Endothelial cell of umbilical vein (primary cell): ENCODE data around the gene TNS4. TPM values are rescaled to one million over a fixed set of nuclear protein-coding genes. Genes with fewer than 3 reads are reported as not detected.

Source experiments
- BruUV-seq: library from RNA; stranded (reverse); fragments of 400-500 nt; replicated peaks from 2 replicates; lab custom pipeline; 2021; lab: Mats Ljungman, UMichigan
- CTCF ChIA-PET: fragments of 300-600, 350-600 bp; sonication (Branson Sonifier 250); formaldehyde crosslinking; loops from one replicate; lab custom pipeline; 2021; ENCODE audit warnings: antibody characterized with exemption, inconsistent platforms; lab: Charles Lee
- POLR2A ChIA-PET: fragments of 300-600, 350-600 bp; sonication (Branson Sonifier 250); formaldehyde crosslinking; loops from one replicate; lab custom pipeline; 2021; ENCODE audit warnings: antibody characterized with exemption, inconsistent platforms; lab: Charles Lee
- DNase-seq: peaks from one replicate; pipeline ENCODE4 v3.0.0-alpha.2; 2011; ENCODE audit warnings: low read depth, low spot score
- FAIRE-seq: peaks from 2 replicates; lab custom pipeline; 2011; peaks lifted over from hg19 to GRCh38; lab: Jason Lieb, UNC
- H2AFZ ChIP-seq: 2 replicates; pipeline ENCODE4 v1.6.0; 2012; ENCODE audit warnings: low read depth, low read length, control low read depth, inconsistent platforms
- H3K27ac ChIP-seq: 2 replicates; pipeline ENCODE4 v1.5.1; 2011; ENCODE audit warnings: low read depth, mild to moderate bottlenecking, control low read depth, low read length, moderate library complexity; ENCODE audit not compliant: insufficient read depth
- H3K27me3 ChIP-seq, 2 experiments: 2 replicates each; pipeline versions ENCODE4 v1.6.0 to v1.6.1; 2011; ENCODE audit warnings: low read length in 2 of 2, mixed read lengths in 1 of 2; ENCODE audit not compliant: control insufficient read depth in 2 of 2, insufficient read depth in 2 of 2
- H3K36me3 ChIP-seq, 2 experiments: 2 replicates in 1 of 2; 3 replicates in 1 of 2; pipeline ENCODE4 v1.5.1; 2011; ENCODE audit warnings: low read length in 2 of 2, mild to moderate bottlenecking in 1 of 2, moderate library complexity in 1 of 2; ENCODE audit not compliant: control insufficient read depth in 2 of 2, insufficient read depth in 2 of 2; ENCODE audit errors: extremely low read depth in 1 of 2
- H3K4me1 ChIP-seq: 3 replicates; pipeline ENCODE4 v1.5.1; 2011; ENCODE audit warnings: mild to moderate bottlenecking, low read length; ENCODE audit not compliant: control insufficient read depth, insufficient read depth; ENCODE audit errors: extremely low read depth
- H3K4me2 ChIP-seq: 2 replicates; pipeline ENCODE4 v1.6.1; 2011; ENCODE audit warnings: low read length, control low read depth, mixed read lengths; ENCODE audit not compliant: insufficient read depth
- H3K4me3 ChIP-seq, 3 experiments: fragments of 200-600 bp in 1 of 3; sonication (generic), shearing (Covaris generic) in 1 of 3; replicated peaks in 1 of 3; 2 replicates each; pipeline ENCODE4 v1.5.1; 2011 to 2016; ENCODE audit warnings: control low read depth in 3 of 3, low read length in 3 of 3, mild to moderate bottlenecking in 2 of 3, inconsistent platforms in 1 of 3, low read depth in 1 of 3, moderate library complexity in 1 of 3; ENCODE audit not compliant: insufficient read depth in 1 of 3
- H3K79me2 ChIP-seq: 2 replicates; pipeline ENCODE4 v1.6.0; 2012; ENCODE audit warnings: low read length, inconsistent platforms; ENCODE audit not compliant: control insufficient read depth, insufficient read depth
- H3K9ac ChIP-seq: replicated peaks from 2 replicates; pipeline ENCODE3; 2011; ENCODE audit warnings: low read length, control low read depth; ENCODE audit not compliant: insufficient read depth; ENCODE audit errors: extremely low read depth
- H3K9me1 ChIP-seq: replicated peaks from 3 replicates; pipeline ENCODE4 v1.6.0; 2011; ENCODE audit warnings: mild to moderate bottlenecking, low read length; ENCODE audit not compliant: control insufficient read depth, insufficient read depth; ENCODE audit errors: extremely low read depth
- H3K9me3 ChIP-seq: replicated peaks from 2 replicates; pipeline ENCODE4 v1.5.1; 2012; ENCODE audit warnings: low read length, inconsistent platforms; ENCODE audit not compliant: control insufficient read depth, insufficient read depth
- H4K20me1 ChIP-seq: replicated peaks from 2 replicates; pipeline ENCODE3; 2011; ENCODE audit warnings: mild to moderate bottlenecking, low read length; ENCODE audit not compliant: control insufficient read depth, insufficient read depth; ENCODE audit errors: extremely low read depth
- CTCF ChIP-seq, 2 donors: IDR thresholded peaks; 1 replicate in 1 of 2; 2 replicates in 1 of 2; pipeline ENCODE4 v1.5.1; 2011; ENCODE audit warnings: low read length in 2 of 2, mild to moderate bottlenecking in 2 of 2, moderate library complexity in 2 of 2, control low read depth in 1 of 2, inconsistent platforms in 1 of 2, low read depth in 1 of 2; ENCODE audit not compliant: insufficient read depth in 1 of 2; ENCODE audit errors: extremely low read depth in 1 of 2
- FOS ChIP-seq: IDR thresholded peaks from 2 replicates; pipeline ENCODE4 v1.6.1; 2011; ENCODE audit warnings: mild to moderate bottlenecking, low read length, moderate library complexity, borderline replicate concordance; ENCODE audit not compliant: insufficient read depth
- JUN ChIP-seq: IDR thresholded peaks from 2 replicates; pipeline ENCODE4 v1.6.1; 2011; ENCODE audit warnings: borderline replicate concordance, low read depth; ENCODE audit not compliant: insufficient read length, insufficient read depth
- MAX ChIP-seq: IDR thresholded peaks from 2 replicates; pipeline ENCODE4 v1.6.1; 2011; ENCODE audit not compliant: insufficient read depth, insufficient read length
- MYC ChIP-seq: IDR thresholded peaks from one replicate; pipeline ENCODE4 v1.6.1; 2011; ENCODE audit warnings: mild to moderate bottlenecking, low read depth, low read length
- POLR2A ChIP-seq: IDR thresholded peaks from 2 replicates; pipeline ENCODE4 v1.6.1; 2012; ENCODE audit warnings: low read depth, mild to moderate bottlenecking, control low read depth, low read length
- POLR2AphosphoS5 ChIP-seq: IDR thresholded peaks from 2 replicates; pipeline ENCODE4 v1.6.1; 2012; ENCODE audit warnings: low read depth, mild to moderate bottlenecking, control low read depth, low read length, moderate library complexity; ENCODE audit not compliant: insufficient read depth
- dilution Hi-C: fragments of 300-500 bp; cut with MboI; formaldehyde crosslinking; loops from one replicate; pipeline ENCODE4 v1.15.0; 2019; ENCODE audit warnings: low sequenced_read_pairs; ENCODE audit not compliant: extremely low pct_ligation_motif_present
- intact Hi-C: fragments of 100-400 bp; cut with micrococcal nuclease; formaldehyde crosslinking; loops from one replicate; pipeline ENCODE4 v1.10.0; 2022
- polyA plus RNA-seq, 4 experiments: library from polyadenylated mRNA; depleted of rRNA in 3 of 4; stranded (reverse) in 3 of 4; unstranded in 1 of 4; fragments of >200 nt; gene quantifications; 2 replicates each; pipeline versions ENCODE4 v1.2.1 to v1.2.3, GENCODE V29; 2011 to 2012; ENCODE audit warnings: missing spikeins in 1 of 4
- total RNA-seq: library from RNA; stranded (reverse); gene quantifications from 2 replicates; pipeline ENCODE4 v1.2.3, GENCODE V29; 2021

The TNS4 gene
- total and polyA plus RNA-seq, 2 donors (not counting 3 experiments of a cell fraction or from before 2014, with no cell fraction given) = not detected

GRCh38 chr17:40500190-40500589, 1.2 kb downstream of the TNS4 start:
- TF ChIP-seq POLR2AphosphoS5 (no peak), FOS (no peak), JUN (no peak), MYC (no peak), MAX (no peak), CTCF (IDR thresholded peaks at IDR 0.05; ENCODE audit: extremely low read depth in 1 of 2, insufficient read depth in 1 of 2, low read depth in 1 of 2, low read length in 2 of 2) (no peak), POLR2A (no peak)
- no TSS peak for BruUV-seq

More at GRCh38 chr17:40500190-40500589, 1.2 kb downstream of the TNS4 start:
- no peak overlapping the region for H3K9ac ChIP-seq
- dilution Hi-C loops (no loop called here), intact Hi-C loops (no loop called here)
- no peak overlapping the region for H3K4me3 ChIP-seq
- no peaks in the 10 kb centered on the region for H3K36me3 ChIP-seq
- POLR2A ChIA-PET = no interaction called here
- H3K27me3 ChIP-seq = peaks cover 0 to 7% of the 10 kb centered on the region in 2 experiments
- no peak overlapping the region for H3K27ac ChIP-seq
- FAIRE-seq = no peak
- H4K20me1 ChIP-seq = no peaks in the 10 kb centered on the region
- no peaks in the 10 kb centered on the region for H3K9me1 ChIP-seq
- no peaks in the 10 kb centered on the region for H3K79me2 ChIP-seq
- peaks cover 7% of the 10 kb centered on the region for H3K4me1 ChIP-seq
- CTCF ChIA-PET = interaction anchor here (0.9 to 1.9 kb wide), 4 partner anchors 15 to 33 kb away, joined by 3 to 21 read pairs (median 4); no protein-coding TSS in a partner anchor
- no peak overlapping the region for H2AFZ ChIP-seq
- no peaks in the 10 kb centered on the region for H3K9me3 ChIP-seq
- no peak for DNase-seq
- H3K4me2 ChIP-seq = no peak overlapping the region
